Measurements from ENCODE around the gene ZNF506. TPM values are rescaled to one million over a fixed set of nuclear protein-coding genes. Genes with fewer than 3 reads are reported as not detected.
"Not testable (repeated sequence)": the region's sequence is repeated elsewhere in the genome, so short reads cannot be mapped to it uniquely, and the experiment has no call there.

Gene ZNF506
- polyA plus RNA-seq, 1 donor from 2014 or later: 95.5 TPM

DNA sequence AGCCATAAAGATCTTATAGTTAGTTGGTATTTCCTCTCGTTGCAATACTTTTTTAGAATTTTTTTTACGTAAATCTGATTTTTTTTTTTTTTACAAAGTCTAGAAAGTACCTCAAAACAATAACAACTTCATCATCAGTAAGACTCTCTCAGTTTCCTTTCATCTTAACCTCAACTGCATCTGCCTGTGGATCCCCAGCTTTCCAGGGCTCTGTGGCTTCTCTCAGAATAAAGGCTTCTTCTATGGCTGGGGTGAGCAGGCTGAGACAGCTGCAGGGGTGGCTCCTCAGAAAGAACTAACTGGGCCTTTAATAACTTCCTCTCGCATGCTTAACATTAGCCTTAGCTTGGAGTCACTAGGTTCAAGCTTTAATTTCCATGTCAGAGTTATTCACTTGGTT, 4.2 kb downstream of the ZNF506 start:
- Histone ChIP-seq H3K27ac (ENCODE audit: low read length) (no peak overlapping the region), H3K79me2 (replicated peaks; ENCODE audit: insufficient read depth, low read length) (peaks cover 64% of the 10 kb centered on the region), H3K9me3 (ENCODE audit: low read length) (peaks cover 9% of the 10 kb centered on the region), H2AFZ (ENCODE audit: low read depth, low read length) (no peak overlapping the region), H3K9ac (ENCODE audit: low read length) (no peak overlapping the region), H3K27me3 (ENCODE audit: insufficient read depth, low read depth, low read length) (no peaks in the 10 kb centered on the region), H3K36me3 (ENCODE audit: insufficient read depth, low read length) (peaks cover 9% of the 10 kb centered on the region), H3K9me2 (ENCODE audit: insufficient read depth, low read length) (no peaks in the 10 kb centered on the region), H3K4me2 (ENCODE audit: low read length) (no peak overlapping the region), H4K20me1 (ENCODE audit: insufficient read depth) (no peaks in the 10 kb centered on the region), H3F3A (ENCODE audit: insufficient read depth, low read length, poor library complexity, severe bottlenecking) (peaks cover 8% of the 10 kb centered on the region), H3K4me3 (ENCODE audit: low read length) (no peak overlapping the region)
- TF ChIP-seq, protein P1, sequence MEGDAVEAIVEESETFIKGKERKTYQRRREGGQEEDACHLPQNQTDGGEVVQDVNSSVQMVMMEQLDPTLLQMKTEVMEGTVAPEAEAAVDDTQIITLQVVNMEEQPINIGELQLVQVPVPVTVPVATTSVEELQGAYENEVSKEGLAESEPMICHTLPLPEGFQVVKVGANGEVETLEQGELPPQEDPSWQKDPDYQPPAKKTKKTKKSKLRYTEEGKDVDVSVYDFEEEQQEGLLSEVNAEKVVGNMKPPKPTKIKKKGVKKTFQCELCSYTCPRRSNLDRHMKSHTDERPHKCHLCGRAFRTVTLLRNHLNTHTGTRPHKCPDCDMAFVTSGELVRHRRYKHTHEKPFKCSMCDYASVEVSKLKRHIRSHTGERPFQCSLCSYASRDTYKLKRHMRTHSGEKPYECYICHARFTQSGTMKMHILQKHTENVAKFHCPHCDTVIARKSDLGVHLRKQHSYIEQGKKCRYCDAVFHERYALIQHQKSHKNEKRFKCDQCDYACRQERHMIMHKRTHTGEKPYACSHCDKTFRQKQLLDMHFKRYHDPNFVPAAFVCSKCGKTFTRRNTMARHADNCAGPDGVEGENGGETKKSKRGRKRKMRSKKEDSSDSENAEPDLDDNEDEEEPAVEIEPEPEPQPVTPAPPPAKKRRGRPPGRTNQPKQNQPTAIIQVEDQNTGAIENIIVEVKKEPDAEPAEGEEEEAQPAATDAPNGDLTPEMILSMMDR (IDR thresholded peaks at IDR 0.05; ENCODE audit: poor library complexity, severe bottlenecking): no peak
- TF ChIP-seq RAD21 (conservative IDR thresholded peaks at IDR 0.05): no peak
- TF ChIP-seq SMC3 (conservative IDR thresholded peaks at IDR 0.05; ENCODE audit: poor library complexity): no peak
- TF ChIP-seq EZH2 (IDR thresholded peaks at IDR 0.05; ENCODE audit: borderline replicate concordance, insufficient read depth, low read length, poor library complexity, severe bottlenecking): no peak
- TF ChIP-seq TAF1 (IDR thresholded peaks at IDR 0.05; ENCODE audit: low read depth): no peak
- TF ChIP-seq, protein P2, sequence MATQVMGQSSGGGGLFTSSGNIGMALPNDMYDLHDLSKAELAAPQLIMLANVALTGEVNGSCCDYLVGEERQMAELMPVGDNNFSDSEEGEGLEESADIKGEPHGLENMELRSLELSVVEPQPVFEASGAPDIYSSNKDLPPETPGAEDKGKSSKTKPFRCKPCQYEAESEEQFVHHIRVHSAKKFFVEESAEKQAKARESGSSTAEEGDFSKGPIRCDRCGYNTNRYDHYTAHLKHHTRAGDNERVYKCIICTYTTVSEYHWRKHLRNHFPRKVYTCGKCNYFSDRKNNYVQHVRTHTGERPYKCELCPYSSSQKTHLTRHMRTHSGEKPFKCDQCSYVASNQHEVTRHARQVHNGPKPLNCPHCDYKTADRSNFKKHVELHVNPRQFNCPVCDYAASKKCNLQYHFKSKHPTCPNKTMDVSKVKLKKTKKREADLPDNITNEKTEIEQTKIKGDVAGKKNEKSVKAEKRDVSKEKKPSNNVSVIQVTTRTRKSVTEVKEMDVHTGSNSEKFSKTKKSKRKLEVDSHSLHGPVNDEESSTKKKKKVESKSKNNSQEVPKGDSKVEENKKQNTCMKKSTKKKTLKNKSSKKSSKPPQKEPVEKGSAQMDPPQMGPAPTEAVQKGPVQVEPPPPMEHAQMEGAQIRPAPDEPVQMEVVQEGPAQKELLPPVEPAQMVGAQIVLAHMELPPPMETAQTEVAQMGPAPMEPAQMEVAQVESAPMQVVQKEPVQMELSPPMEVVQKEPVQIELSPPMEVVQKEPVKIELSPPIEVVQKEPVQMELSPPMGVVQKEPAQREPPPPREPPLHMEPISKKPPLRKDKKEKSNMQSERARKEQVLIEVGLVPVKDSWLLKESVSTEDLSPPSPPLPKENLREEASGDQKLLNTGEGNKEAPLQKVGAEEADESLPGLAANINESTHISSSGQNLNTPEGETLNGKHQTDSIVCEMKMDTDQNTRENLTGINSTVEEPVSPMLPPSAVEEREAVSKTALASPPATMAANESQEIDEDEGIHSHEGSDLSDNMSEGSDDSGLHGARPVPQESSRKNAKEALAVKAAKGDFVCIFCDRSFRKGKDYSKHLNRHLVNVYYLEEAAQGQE (IDR thresholded peaks at IDR 0.05; ENCODE audit: borderline replicate concordance): no peak

DNA sequence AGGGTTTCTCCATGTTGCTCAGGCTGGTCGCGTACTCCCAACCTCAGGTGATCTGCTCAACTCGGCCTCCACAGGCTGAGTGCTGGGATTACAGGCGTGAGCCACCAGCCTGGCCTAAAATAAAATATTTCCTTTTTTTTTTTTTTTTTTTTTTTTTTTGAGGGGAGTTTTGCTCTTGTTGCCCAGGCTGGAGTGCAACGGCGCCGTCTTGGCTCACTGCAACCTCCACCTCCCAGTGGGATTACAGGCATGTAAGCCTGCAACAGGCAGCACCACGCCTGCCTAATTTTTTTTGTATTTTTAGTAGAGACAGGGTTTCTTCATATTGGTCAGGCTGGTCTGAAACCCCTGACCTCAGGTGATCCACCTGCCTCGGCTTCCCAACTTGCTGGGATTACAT, 4.9 kb downstream of the ZNF506 start:
- Histone ChIP-seq H3K27ac (ENCODE audit: low read length) (no peak overlapping the region), H3K4me2 (ENCODE audit: low read length) (no peak overlapping the region), H3K9ac (ENCODE audit: low read length) (no peak overlapping the region), H3K9me3 (ENCODE audit: low read length) (peaks cover 9% of the 10 kb centered on the region), H3K9me2 (ENCODE audit: insufficient read depth, low read length) (no peaks in the 10 kb centered on the region), H3K27me3 (ENCODE audit: insufficient read depth, low read depth, low read length) (no peaks in the 10 kb centered on the region), H3K36me3 (ENCODE audit: insufficient read depth, low read length) (peaks cover 9% of the 10 kb centered on the region), H3K4me3 (ENCODE audit: low read length) (no peak overlapping the region), H4K20me1 (ENCODE audit: insufficient read depth) (no peaks in the 10 kb centered on the region), H3K79me2 (replicated peaks; ENCODE audit: insufficient read depth, low read length) (peaks cover 71% of the 10 kb centered on the region), H3F3A (ENCODE audit: insufficient read depth, low read length, poor library complexity, severe bottlenecking) (peaks cover 4% of the 10 kb centered on the region), H2AFZ (ENCODE audit: low read depth, low read length) (no peak overlapping the region)
- TF ChIP-seq EZH2 (IDR thresholded peaks at IDR 0.05; ENCODE audit: borderline replicate concordance, insufficient read depth, low read length, poor library complexity, severe bottlenecking) (no peak), SMC3 (conservative IDR thresholded peaks at IDR 0.05; ENCODE audit: poor library complexity) (no peak), MXI1 (conservative IDR thresholded peaks at IDR 0.05; ENCODE audit: poor library complexity, severe bottlenecking) (no peak), RAD21 (conservative IDR thresholded peaks at IDR 0.05) (no peak), POLR2AphosphoS5 (IDR thresholded peaks at IDR 0.05) (no peak), EP300 (conservative IDR thresholded peaks at IDR 0.05; ENCODE audit: poor library complexity, severe bottlenecking) (no peak), TAF1 (IDR thresholded peaks at IDR 0.05; ENCODE audit: low read depth) (no peak)
- TF ChIP-seq, protein P2 (IDR thresholded peaks at IDR 0.05; ENCODE audit: borderline replicate concordance): no peak
- TF ChIP-seq, protein P1 (IDR thresholded peaks at IDR 0.05; ENCODE audit: poor library complexity, severe bottlenecking): no peak

DNA sequence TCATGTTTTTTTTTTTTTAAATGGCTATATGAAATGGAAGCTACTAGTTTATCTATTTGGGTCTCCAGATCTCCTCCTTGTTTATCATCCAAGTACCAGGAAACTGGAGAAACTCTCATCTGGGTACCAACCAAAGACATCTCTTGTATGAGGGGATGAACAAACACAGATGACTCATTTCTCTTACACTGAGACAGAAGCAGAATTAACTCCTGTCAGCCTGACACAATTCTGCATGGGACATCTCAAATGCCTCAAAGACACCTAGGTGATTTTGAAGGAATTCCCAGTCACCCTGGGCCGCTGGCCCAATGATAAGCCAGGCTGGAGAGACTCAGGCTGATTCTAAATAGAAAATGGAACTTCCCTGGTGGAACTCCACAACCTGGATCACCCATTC, 9.6 kb downstream of the ZNF506 start:
- H3K36me3 ChIP-seq (ENCODE audit: insufficient read depth, low read length); H3K9ac ChIP-seq (ENCODE audit: low read length): not testable (repeated sequence)
- H3K79me2 ChIP-seq (replicated peaks; ENCODE audit: insufficient read depth, low read length): peaks cover 49% of the 10 kb centered on the region

More for the DNA sequence above, 9.6 kb downstream of the ZNF506 start:
- H2AFZ ChIP-seq (ENCODE audit: low read depth, low read length); H3K27me3 ChIP-seq (ENCODE audit: insufficient read depth, low read depth, low read length); H3K4me3 ChIP-seq (ENCODE audit: low read length); H3K27ac ChIP-seq (ENCODE audit: low read length); H3K4me2 ChIP-seq (ENCODE audit: low read length); H3K9me2 ChIP-seq (ENCODE audit: insufficient read depth, low read length); H4K20me1 ChIP-seq (ENCODE audit: insufficient read depth); H3F3A ChIP-seq (ENCODE audit: insufficient read depth, low read length, poor library complexity, severe bottlenecking); H3K9me3 ChIP-seq (ENCODE audit: low read length): not testable (repeated sequence)
